Mucosa of stomach (tissue), 1 donor: ENCODE results near the gene DOK6.

Experiments
- H3K27me3 ChIP-seq: one replicate; pipeline ENCODE4 v1.7.0; 2013; ENCODE audit warnings: mild to moderate bottlenecking, low read length; ENCODE audit not compliant: control insufficient read depth, insufficient read depth
- H3K36me3 ChIP-seq: one replicate; pipeline ENCODE4 v1.7.0; 2013; ENCODE audit warnings: low read length; ENCODE audit not compliant: control insufficient read depth, insufficient read depth
- H3K4me1 ChIP-seq: one replicate; pipeline ENCODE4 v1.7.0; 2013; ENCODE audit warnings: mild to moderate bottlenecking, low read length; ENCODE audit not compliant: control insufficient read depth, insufficient read depth
- H3K4me3 ChIP-seq: one replicate; pipeline ENCODE4 v1.7.0; 2013; ENCODE audit warnings: low read length
- H3K9ac ChIP-seq: one replicate; pipeline ENCODE4 v1.7.0; 2013; ENCODE audit warnings: mild to moderate bottlenecking, low read length, moderate library complexity
- H3K9me3 ChIP-seq: one replicate; pipeline ENCODE4 v1.7.0; 2013; ENCODE audit warnings: mild to moderate bottlenecking, low read length, moderate library complexity; ENCODE audit not compliant: control insufficient read depth
- donor health status: Pancreatic carcinoma.

Gene DOK6

GRCh38 chr18:69770238-69770637 lies 369.6 kb downstream of the DOK6 start:
- Histone ChIP-seq H3K36me3 (no peaks in the 10 kb centered on the region), H3K9me3 (no peaks in the 10 kb centered on the region), H3K4me1 (no peaks in the 10 kb centered on the region), H3K4me3 (no peak overlapping the region), H3K9ac (no peak overlapping the region), H3K27me3 (no peaks in the 10 kb centered on the region)

GRCh38 chr18:69774831-69775230 lies 374.1 kb downstream of the DOK6 start:
- Histone ChIP-seq H3K27me3 (no peaks in the 10 kb centered on the region), H3K4me1 (no peaks in the 10 kb centered on the region), H3K9me3 (no peaks in the 10 kb centered on the region), H3K36me3 (no peaks in the 10 kb centered on the region), H3K9ac (no peak overlapping the region), H3K4me3 (no peak overlapping the region)

DNA sequence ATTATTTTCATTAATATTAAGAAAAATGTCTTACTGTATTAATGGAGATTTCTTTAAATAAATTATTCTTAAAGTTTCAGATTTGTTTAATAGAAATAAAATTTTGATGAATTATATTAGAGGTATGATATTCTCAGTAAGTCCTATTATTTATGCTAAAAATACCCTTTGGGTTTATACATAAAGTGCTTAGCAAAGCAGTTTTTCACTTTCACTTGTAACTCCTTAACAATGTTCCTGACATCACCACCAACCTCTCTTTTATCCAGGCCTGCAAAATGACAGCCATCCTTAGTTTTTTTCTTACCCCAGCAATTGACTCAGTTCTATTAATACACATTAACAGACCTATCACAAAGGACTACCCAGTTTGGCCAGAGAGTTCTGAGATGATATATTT lies 376.6 kb downstream of the DOK6 start:
- H3K36me3 ChIP-seq, result no peaks in the 10 kb centered on the region
- H3K4me1 ChIP-seq, result no peaks in the 10 kb centered on the region
- H3K27me3 ChIP-seq, result no peaks in the 10 kb centered on the region
- H3K4me3 ChIP-seq, result no peak overlapping the region
- H3K9ac ChIP-seq, result no peak overlapping the region
- H3K9me3 ChIP-seq, result no peaks in the 10 kb centered on the region

DNA sequence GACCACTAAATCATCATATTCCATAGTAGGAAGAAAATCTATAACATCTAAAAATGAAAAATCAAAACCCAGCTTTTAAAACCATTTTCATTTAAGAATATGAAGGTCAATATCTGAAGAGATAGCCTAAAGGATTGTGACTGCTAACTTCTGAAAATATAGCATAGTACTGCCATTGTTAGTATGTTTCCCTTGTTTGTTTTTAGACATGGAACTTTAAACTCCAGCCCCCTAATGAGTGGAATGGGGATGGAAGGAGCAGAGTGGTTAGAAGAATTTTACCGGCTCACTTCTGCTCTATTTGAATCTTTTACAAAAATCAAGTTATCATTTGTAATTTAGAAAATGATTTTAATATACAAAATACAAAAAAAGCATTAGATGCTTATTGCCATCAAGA lies 378.0 kb downstream of the DOK6 start:
- Histone ChIP-seq H3K9me3 (no peaks in the 10 kb centered on the region), H3K9ac (no peak overlapping the region), H3K4me3 (no peak overlapping the region), H3K36me3 (no peaks in the 10 kb centered on the region), H3K27me3 (no peaks in the 10 kb centered on the region), H3K4me1 (no peaks in the 10 kb centered on the region)

DNA sequence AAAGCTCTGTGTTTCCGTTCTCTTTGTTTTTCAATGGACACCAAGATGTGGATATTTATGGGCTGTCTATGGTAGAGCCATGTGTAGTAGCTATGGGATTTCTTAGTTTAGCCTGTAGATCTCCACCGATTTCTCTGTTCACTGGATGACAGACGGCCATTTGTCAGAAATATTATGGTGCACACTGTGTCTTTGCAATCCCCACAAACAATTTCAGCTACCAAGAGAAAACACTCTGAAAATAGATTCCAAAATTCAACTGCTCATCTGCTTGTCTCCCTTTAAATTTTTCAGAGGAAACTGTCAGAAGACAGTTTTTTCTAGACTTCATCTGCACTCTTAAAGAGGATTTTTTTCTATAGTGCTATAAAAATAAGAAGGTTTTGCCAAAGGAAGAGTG lies 380.2 kb downstream of the DOK6 start:
- no peak overlapping the region for H3K9ac ChIP-seq
- H3K36me3 ChIP-seq, result no peaks in the 10 kb centered on the region
- no peak overlapping the region for H3K4me3 ChIP-seq
- H3K27me3 ChIP-seq, result no peaks in the 10 kb centered on the region
- no peaks in the 10 kb centered on the region for H3K4me1 ChIP-seq
- H3K9me3 ChIP-seq, result no peaks in the 10 kb centered on the region

DNA sequence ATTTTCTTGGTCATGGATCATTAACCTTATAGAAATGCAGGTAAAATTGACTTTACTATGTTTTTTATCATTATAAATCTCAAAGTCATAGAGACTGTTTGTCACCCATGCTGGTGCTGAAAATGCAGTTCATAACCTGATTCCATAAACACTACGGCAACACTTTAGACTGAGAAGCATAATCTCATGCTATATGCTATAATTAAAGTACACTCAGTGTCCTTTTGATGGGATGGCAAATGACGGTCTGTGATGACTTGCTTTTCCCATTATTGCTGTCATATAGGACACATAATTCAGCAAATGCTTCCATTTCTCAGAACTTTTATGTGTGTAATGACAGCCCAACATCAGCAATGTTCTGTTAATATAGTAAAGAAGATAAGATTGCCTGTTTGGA lies 384.1 kb downstream of the DOK6 start:
- H3K9ac ChIP-seq, result no peak overlapping the region
- no peaks in the 10 kb centered on the region for H3K27me3 ChIP-seq

DNA sequence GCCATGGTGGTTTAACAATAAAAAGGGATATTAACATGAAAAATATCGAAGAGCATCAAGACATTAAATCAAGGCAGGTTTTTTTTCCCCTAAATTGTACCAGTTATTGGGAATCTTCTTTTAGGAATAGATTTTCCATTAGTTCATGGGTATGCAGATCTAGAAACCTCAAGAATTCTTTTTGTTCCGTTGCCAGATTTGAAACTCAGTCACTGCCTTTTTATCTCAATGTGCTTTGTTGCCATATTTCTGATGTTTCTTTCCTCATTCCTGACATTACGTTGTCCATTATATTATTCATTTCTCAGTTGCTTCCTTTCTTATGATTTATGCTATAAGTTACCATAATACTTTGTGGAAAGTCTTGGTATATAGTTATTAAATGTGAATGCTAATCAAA lies 384.8 kb downstream of the DOK6 start:
- no peaks in the 10 kb centered on the region for H3K36me3 ChIP-seq
- H3K9me3 ChIP-seq, result no peaks in the 10 kb centered on the region
- H3K4me1 ChIP-seq, result no peaks in the 10 kb centered on the region
- no peak overlapping the region for H3K4me3 ChIP-seq
- H3K27me3 ChIP-seq, result no peaks in the 10 kb centered on the region
- no peak overlapping the region for H3K9ac ChIP-seq

More for the DNA sequence above, 384.1 kb downstream of the DOK6 start:
- Histone ChIP-seq H3K4me1 (no peaks in the 10 kb centered on the region), H3K4me3 (no peak overlapping the region), H3K36me3 (no peaks in the 10 kb centered on the region), H3K9me3 (no peaks in the 10 kb centered on the region)

DNA sequence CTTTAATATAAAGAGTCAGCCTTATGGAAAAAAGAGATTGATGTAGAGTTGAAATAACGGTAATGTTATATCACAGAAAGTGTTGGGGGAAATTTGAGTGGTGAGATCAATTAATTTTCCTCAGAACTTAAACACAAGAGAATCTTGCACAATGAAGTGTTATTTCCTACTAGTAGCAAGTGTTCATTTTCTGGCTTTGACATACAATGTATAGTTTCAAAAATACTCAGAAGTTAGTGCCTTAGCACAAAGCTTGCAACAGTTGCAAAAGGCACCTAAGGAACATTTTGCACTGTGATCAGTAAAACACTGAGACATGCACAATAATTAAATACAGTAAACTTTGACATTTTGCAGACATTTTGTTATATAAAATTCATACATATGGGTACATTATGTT lies 385.7 kb downstream of the DOK6 start:
- Histone ChIP-seq H3K36me3 (no peaks in the 10 kb centered on the region), H3K9me3 (no peaks in the 10 kb centered on the region), H3K27me3 (no peaks in the 10 kb centered on the region), H3K4me1 (no peaks in the 10 kb centered on the region), H3K4me3 (no peak overlapping the region), H3K9ac (no peak overlapping the region)

- H3K9me3 ChIP-seq, result no peaks in the 10 kb centered on the region
- no peaks in the 10 kb centered on the region for H3K27me3 ChIP-seq
- no peak overlapping the region for H3K4me3 ChIP-seq
- no peak overlapping the region for H3K9ac ChIP-seq
- no peaks in the 10 kb centered on the region for H3K36me3 ChIP-seq
- H3K4me1 ChIP-seq, result no peaks in the 10 kb centered on the region
Measured at GRCh38 chr18:69787825-69788547, 387.3 kb downstream of the DOK6 start.

DNA sequence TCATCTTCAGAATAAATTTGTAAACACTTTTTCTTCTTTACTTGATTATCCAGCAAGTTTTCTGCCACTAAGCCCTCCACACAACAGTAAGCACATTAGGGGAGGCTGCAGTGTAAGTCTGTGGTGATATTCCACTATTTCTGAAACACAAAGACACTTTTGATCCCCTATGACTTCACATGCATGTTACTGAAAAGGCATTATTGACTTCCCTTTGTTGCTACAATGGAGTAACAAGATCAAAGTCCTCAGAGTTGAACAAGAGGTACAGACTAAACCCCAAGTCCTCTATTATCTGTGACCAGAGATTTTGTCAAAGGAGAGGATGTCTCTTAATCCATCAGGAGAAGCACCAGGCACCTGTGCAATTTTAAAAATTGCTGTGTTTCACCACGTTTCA lies 389.1 kb downstream of the DOK6 start:
- no peaks in the 10 kb centered on the region for H3K9me3 ChIP-seq
- H3K4me1 ChIP-seq, result no peaks in the 10 kb centered on the region
- H3K36me3 ChIP-seq, result no peaks in the 10 kb centered on the region
- H3K4me3 ChIP-seq, result no peak overlapping the region
- H3K9ac ChIP-seq, result no peak overlapping the region
- H3K27me3 ChIP-seq, result no peaks in the 10 kb centered on the region

- no peaks in the 10 kb centered on the region for H3K4me1 ChIP-seq
- no peak overlapping the region for H3K4me3 ChIP-seq
Measured at GRCh38 chr18:69790649-69791048, 390.0 kb downstream of the DOK6 start.

GRCh38 chr18:69795791-69796190 lies 395.1 kb downstream of the DOK6 start:
- Histone ChIP-seq H3K27me3 (no peaks in the 10 kb centered on the region), H3K4me3 (no peak overlapping the region), H3K9me3 (no peaks in the 10 kb centered on the region), H3K9ac (no peak overlapping the region), H3K36me3 (no peaks in the 10 kb centered on the region), H3K4me1 (no peaks in the 10 kb centered on the region)

More at GRCh38 chr18:69790649-69791048, 390.0 kb downstream of the DOK6 start:
- Histone ChIP-seq H3K9me3 (no peaks in the 10 kb centered on the region), H3K36me3 (no peaks in the 10 kb centered on the region), H3K27me3 (no peaks in the 10 kb centered on the region), H3K9ac (no peak overlapping the region)
